Activated T-helper 1 cell treated with anti-CD3 and anti-CD28 coated beads, Interleukin-2, amount 50 U/mL, for 16 hours (primary cell): ENCODE data around the gene HEXA.

Experiments used
- DNase-seq, 2 donors: peaks; one replicate each; pipeline ENCODE4 v3.0.0-alpha.2; 2020; ENCODE audit warnings: low read depth in 1 of 2, low spot score in 1 of 2

The HEXA gene

DNA sequence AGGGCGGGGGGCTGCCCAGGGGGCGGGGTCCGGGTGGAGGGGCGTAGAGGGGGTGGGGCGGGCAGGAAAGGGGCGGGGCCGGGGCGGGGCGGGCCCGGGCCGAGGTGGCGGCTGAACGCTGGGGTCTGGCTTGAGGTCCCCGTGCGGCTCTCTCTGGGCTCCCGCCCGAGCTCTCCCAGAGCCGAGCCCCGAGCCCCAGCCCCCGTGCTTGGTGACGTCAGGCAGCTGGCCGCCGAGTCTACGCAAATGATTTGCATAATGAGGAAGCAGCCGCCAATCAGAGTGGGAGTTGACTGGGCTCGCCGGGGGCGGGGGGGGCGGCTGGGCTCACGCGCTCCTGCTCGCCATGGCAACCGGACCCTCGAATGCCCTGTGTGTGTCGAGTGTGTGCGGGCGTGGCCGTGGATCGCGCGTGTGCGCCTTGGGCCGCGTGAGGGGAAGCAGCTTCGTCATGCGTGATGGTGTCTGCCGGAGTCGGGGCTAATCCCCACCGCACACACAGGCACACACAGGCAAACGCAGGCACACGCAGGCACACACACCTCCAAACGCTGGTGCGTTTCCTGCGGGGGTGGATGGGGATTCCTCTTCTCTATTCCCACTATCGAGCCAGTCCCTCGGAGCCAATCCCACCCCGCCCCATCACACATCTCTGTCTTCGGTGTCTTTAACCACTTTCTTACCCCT, 55.7 kb downstream of the HEXA start, which contains the start of gene CELF6:
TSS of gene CELF6 (minus strand) at position 173 of the 687 bp plus-strand sequence. CDS start 283 bp downstream, outside the sequence.
- DNase-seq = peak; percentile 37 to 69

DNA sequence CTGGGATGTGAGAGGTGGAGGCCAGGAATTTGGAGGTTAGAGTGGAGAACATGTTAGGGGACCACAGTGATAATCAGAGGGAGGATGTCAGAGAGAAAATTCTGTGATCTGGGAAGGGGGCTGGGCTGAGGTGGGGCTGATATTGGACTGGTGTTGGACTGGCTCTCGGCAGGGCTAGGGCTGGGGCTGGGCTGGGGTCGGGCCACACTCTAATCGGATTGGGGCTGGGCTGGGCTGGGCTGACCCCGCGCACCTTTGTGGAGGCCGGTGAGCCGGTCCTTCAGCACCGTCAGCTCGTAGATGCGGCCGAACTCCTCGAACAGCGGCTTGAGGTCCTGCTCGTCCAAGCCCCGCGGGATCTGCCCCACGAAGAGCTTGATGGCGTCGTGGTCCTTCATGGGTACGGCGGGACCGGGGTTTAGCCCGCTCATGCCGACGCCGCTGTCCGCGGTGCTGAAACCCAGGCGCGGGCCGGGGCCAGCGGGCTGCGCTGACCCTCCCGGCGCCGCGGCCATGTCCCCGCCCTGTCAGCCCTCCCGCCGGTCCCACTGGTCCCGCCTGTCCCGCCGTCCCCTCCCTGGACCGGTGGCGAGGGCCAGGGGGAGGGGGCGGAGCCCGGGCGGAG, 56.3 kb downstream of the HEXA start:
- DNase-seq = peak in 1 of 2 donors; percentile 31

DNA sequence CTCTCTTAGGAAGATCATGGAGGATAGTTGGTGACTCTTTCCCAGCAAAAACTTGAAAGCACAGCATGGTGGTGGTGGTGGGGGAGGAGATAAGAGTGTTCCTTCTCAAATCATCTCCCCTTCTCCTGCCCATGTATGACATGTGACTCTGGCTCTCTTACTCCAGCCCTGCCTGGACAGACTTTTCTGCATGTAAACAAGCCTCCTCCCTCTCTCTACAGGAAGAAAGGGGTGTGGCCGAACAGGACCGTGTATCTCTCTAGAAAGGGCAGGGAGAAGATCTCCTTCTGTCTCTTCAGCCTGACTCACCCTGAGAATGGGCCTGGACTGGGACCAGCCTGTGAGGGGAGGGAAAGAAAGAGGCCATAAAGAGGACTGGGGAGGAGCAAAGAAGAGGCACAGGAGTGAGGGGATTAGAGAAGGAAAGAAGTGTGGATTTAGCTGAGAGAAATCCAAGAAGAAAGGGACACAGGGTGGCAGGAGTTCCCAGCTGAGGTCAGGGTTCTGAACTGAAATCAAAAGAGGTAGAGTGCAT, 57.3 kb downstream of the HEXA start:
- no peak for DNase-seq

DNA sequence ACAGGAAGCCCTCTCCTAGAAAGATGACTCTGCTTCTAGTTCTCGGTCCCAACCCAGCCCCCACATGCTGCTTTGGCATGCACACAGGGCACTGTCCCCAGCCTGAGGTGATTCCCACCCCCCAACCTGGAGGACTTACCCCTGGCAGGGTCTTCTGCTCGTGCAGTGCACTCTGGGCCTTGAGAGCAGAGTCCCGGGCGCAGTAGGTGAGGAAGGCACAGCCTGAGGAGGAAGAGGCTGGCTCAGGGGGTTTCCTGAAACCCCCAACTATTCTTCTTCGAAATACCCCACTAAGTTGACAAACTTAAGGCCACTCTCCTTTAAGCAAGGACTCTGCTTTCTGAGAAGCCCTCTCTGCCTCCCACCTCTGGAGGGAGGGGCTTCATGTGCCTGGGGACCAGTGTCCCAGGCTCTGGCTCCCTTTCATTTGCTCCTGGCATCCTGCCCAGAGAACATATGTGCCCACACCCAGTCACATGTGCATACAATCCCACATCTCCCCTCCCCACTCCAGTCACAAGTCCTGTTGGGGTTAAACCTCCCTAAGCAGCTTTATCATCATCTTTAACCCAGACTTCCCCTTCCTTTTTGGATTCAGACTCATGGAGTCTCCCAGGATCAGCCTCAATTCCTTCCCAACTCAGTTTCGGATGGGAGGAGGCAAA, 60.0 kb downstream of the HEXA start:
- DNase-seq = no peak

DNA sequence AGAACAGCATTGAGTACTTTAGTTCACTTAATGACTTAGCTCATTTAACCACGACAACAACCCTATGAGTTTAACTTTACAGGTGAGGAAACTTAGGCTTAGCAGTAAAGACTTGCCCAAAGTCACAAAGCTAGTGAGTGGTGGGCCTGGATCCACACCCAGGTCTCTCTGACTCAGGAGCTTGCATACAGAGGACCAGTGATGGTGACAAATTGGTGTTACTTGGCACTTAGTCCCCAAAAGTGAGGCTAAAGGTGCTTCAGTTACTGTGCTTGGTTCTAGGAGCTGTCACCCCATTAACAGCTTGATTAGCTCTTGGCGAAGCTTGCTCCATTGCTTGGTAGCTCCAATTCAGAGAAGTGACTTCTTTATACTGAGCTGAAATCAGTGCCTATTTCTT, 61.9 kb downstream of the HEXA start:
- no peak for DNase-seq

DNA sequence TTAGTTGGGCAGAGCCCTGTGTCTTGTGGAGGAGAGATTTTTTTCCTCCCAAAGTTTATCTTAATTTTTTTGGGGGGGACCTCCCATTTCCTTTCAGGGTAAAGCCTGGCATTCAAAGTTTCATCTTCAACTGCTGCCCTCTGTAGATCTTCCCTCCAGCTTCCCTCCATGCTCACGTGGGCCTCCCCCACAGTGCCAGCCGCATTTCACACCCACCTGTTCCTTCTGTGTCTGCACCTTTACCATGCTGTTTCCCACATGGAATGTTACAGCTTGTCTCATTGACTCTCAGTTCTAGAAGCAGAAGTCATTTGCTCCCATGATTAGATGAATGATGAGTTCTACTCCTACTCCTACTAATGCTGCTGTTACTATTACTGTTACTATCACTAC, 62.4 kb downstream of the HEXA start:
- DNase-seq = no peak

DNA sequence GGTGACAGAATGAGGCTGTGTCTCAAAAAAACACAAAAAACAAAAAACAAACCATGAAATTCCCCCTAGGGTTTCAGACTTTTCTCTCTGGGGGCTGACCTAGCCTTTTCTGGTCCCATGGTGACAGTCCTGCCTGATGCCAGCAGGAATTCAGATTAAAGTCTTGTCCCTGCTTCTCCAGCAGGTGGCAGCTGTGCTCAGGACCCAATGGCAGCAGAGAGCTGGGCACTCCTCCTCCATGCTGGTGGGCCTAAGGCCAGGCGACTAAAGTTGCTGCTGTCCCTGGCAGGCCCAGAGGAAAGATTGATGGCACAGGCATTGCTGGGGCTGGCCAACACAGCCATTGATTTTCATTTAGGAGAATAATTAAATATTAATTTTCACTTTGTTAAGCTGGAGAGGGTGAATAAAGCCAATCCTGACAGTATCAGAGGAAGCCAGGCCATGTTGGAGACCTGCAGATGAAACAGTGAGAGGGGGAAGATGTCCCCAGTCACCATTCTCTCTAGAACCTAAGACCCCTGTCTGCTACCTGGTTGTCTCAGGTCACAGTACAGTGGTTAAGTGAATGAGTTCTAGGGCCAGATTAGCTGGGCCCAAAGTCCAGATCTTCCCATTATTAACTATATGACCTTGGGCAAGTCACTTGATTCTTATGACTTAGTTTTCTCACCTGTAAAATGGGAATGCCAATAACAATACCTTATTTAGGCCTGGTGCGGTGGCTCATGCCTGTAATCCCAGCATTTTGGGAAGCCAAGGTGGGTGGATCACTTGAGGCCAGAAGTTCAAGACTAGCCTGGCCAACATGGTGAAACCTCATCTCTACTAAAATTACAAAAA, 63.0 kb downstream of the HEXA start:
- peak; percentile 26 to 35 for DNase-seq

DNA sequence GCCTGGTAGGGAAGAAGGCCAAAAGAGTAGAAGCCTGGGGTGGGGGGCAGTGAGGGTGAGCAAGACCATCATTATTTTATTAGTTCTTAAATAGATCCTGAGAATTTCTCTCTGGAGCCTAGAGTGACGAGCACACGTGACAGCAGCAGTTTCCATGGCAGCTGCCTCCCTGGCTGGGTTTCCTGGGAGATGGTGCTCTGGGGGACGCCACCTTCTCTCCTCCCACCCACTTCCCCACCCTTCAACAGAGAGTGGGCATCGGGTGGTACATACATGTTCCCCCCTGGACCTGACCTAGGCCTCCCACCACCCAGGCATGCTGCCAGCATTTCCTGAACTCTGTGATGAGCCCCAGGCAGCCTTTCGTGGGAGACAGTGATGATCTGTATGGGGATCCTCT, 68.8 kb downstream of the HEXA start:
- DNase-seq = no peak

DNA sequence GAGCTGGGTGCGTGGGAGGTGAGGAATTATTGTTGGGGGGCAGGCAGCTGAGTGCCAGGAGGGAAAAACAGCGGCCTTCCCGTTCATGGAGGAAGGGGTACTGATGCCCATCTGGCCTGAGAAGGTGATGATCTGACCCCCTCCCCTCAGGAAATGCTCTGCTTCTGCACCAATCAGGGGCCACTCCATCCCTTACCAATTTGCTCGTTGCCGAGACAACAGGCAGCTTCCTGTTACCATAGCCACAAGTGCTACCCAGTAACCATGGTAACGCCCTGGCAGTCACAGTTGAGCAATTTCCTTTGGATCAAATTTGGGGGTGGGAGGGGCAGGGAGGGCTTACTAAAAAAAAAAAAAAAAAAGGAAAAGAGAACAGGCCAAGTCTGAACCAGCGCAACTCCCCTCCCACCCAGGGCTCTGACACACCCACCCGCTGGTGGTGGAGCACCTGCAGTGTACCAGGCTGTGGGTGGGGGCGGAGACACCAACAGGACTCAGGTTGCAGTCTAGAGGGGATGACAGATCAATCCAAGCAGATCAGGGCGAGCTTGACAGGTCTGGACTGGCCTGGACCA, 69.5 kb downstream of the HEXA start:
- DNase-seq = no peak

DNA sequence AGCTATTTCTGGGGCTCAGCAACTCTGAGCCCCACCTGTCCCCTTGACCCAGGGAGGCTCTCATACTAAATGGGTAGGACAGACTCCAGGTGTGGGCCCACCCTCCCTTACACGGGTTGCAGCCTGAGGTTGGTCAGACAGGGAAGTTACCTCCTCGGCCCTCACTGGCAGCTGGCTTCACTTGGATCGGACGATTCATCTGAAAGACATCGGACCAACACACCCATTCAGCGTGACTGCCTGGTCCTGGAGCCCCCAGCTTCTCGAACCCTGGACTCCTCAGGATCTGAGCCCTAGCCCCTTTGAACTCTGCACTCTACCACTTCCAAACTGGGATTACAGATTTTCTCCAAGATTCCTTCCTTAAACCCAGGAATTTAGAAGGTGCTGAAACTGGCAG, 71.2 kb downstream of the HEXA start:
- DNase-seq = no peak

DNA sequence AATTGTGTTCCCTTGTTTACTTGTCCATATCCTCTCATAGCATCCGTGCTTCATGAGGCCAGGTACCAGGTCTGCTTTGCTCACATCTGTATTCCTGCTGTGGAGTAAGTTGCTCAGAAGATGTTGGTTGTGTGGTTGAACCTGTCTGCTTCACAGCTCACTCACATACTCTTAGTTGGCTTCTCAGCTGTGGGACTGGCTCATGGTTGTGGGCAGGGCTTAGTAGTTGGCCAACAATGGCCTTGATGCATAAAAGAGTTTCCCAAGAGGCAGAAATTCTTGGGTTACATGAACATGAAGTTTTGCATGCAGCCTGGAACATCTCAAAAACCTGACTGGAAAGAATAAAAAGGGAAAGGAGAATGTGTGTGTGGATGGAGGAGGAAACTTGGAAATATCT, 72.9 kb downstream of the HEXA start:
- DNase-seq = no peak
